Nephron progenitor cell (in vitro differentiated cells): ENCODE measurements around the gene AKR1C3.
"Not testable (repeated sequence)": the region's sequence is repeated elsewhere in the genome, so short reads cannot be mapped to it uniquely, and the experiment has no call there.

ENCODE experiments used
- DNase-seq: peaks from one replicate; pipeline ENCODE4 v3.0.0; 2021
- H3K27ac Mint-ChIP-seq: 2 replicates; pipeline ENCODE4 v1.8.0; 2021; ENCODE audit warnings: mild to moderate bottlenecking, moderate library complexity, mixed read lengths
- H3K27me3 Mint-ChIP-seq: 2 replicates; pipeline ENCODE4 v1.8.0; 2021; ENCODE audit warnings: mild to moderate bottlenecking, low read depth, mixed read lengths; ENCODE audit not compliant: poor library complexity
- H3K36me3 Mint-ChIP-seq: 2 replicates; pipeline ENCODE4 v1.8.0; 2021; ENCODE audit warnings: low read depth, mixed read lengths
- H3K4me1 Mint-ChIP-seq: 2 replicates; pipeline ENCODE4 v1.8.0; 2021; ENCODE audit warnings: mixed read lengths
- H3K4me3 Mint-ChIP-seq: 2 replicates; pipeline ENCODE4 v1.8.0; 2021; ENCODE audit warnings: mild to moderate bottlenecking, moderate library complexity, mixed read lengths
- H3K9me3 Mint-ChIP-seq: 2 replicates; pipeline ENCODE4 v1.8.0; 2021; ENCODE audit warnings: mild to moderate bottlenecking, moderate library complexity, mixed read lengths
- TF ChIP-seq, protein P1 (sequence below): fragments of 200-600 bp; sonication (generic); IDR thresholded peaks from 2 replicates; pipeline ENCODE4 v1.5.0; 2021; ENCODE audit warnings: antibody characterized with exemption

The AKR1C3 gene

DNA sequence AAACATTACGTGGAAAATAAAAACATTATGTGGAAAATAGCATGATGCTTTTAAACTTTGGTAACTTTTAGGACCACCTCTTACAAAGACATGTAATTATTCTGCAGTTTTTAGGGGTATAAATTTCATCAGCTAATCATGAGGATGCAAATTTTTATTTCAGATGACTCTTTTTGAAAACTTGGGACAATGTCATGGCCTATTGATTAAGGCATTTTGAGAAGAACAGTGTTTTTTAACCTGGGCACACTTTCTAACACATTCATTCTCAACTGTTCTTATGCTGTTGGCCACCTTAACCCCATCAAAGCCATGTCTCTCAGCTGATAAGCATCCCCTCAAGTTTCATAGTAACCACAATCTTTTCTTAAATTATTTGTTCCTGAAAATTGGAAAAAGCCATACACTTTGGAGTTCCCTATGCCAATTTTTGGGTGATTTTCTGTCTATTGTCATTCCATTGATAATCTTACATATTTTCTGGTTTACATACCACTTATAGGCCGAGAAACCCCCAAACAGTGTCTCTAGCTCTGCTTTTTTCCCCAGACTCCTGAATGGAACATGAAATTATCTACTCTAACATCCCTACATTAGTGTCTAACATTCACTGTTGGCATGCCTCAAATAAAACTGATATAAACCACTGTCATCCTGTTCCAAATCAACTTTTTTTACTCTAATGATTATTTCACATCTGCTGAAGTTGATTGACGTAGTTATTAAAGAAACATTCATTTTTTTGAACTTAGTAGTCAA lies 14.6 kb downstream of the AKR1C3 start:
- DNase-seq, result no peak
- Mint-ChIP-seq H3K4me3 (no peak overlapping the region), H3K27ac (no peak overlapping the region), H3K36me3 (no peaks in the 10 kb centered on the region), H3K27me3 (no peaks in the 10 kb centered on the region), H3K9me3 (peaks cover 44% of the 10 kb centered on the region), H3K4me1 (no peaks in the 10 kb centered on the region)
- TF ChIP-seq, protein P1, sequence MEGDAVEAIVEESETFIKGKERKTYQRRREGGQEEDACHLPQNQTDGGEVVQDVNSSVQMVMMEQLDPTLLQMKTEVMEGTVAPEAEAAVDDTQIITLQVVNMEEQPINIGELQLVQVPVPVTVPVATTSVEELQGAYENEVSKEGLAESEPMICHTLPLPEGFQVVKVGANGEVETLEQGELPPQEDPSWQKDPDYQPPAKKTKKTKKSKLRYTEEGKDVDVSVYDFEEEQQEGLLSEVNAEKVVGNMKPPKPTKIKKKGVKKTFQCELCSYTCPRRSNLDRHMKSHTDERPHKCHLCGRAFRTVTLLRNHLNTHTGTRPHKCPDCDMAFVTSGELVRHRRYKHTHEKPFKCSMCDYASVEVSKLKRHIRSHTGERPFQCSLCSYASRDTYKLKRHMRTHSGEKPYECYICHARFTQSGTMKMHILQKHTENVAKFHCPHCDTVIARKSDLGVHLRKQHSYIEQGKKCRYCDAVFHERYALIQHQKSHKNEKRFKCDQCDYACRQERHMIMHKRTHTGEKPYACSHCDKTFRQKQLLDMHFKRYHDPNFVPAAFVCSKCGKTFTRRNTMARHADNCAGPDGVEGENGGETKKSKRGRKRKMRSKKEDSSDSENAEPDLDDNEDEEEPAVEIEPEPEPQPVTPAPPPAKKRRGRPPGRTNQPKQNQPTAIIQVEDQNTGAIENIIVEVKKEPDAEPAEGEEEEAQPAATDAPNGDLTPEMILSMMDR, result no peak

- not testable (repeated sequence) for H3K4me1 Mint-ChIP-seq, H3K27ac Mint-ChIP-seq, H3K36me3 Mint-ChIP-seq, H3K4me3 Mint-ChIP-seq, DNase-seq, H3K27me3 Mint-ChIP-seq
- peaks cover 48% of the 10 kb centered on the region for H3K9me3 Mint-ChIP-seq
These were observed 15.6 kb downstream of the AKR1C3 start for GRCh38 chr10:5109861-5110260.

GRCh38 chr10:5116621-5117020 lies 22.4 kb downstream of the AKR1C3 start:
- peaks cover 5% of the 10 kb centered on the region for H3K27me3 Mint-ChIP-seq
- H3K4me3 Mint-ChIP-seq, result no peak overlapping the region
- no peaks in the 10 kb centered on the region for H3K4me1 Mint-ChIP-seq
- H3K9me3 Mint-ChIP-seq, result peaks cover 51% of the 10 kb centered on the region
- no peaks in the 10 kb centered on the region for H3K36me3 Mint-ChIP-seq
- TF ChIP-seq, protein P1, result no peak
- H3K27ac Mint-ChIP-seq, result no peak overlapping the region
- DNase-seq, result no peak

DNA sequence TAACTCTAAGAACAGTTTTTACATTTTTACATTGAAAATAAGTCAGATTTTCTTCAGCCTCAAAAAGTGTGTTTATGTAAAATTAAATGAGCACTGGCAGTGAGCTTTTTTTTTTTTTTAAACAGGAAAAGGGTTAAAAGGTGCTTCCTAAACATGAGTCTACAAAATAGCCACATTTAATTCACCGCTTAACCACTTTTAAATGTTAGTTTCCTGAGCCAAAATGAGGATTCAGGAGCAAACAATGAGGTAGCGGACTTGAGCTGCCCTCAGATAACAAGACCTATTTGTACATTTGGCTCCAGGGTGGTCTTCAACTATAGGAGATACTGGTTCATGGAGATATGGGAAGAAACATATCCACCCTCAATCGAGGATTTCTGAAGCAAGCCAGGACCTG lies 22.8 kb downstream of the AKR1C3 start:
- H3K9me3 Mint-ChIP-seq, result peaks cover 51% of the 10 kb centered on the region
- DNase-seq, result no peak
- H3K36me3 Mint-ChIP-seq, result no peaks in the 10 kb centered on the region
- H3K4me3 Mint-ChIP-seq, result no peak overlapping the region
- H3K27me3 Mint-ChIP-seq, result peaks cover 5% of the 10 kb centered on the region
- no peak overlapping the region for H3K27ac Mint-ChIP-seq
- no peaks in the 10 kb centered on the region for H3K4me1 Mint-ChIP-seq
- TF ChIP-seq, protein P1, result no peak

DNA sequence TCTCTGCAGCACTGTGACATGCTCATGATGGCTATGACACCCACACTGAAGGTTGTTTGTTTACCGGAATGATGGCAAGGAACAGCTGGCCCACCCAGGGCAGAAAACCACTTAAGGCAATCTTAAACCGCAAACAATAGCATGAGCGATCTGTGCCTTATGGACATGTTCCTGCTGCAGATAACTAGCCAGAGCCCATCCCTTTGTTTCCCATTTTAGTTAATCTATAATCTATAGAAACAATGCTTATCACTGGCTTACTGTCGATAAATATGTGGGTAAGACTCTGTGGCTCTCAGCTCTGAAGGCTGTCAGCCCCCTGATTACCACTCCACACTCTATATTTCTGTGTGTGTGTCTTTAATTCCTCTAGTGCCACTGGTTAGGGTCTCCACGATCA lies 25.8 kb downstream of the AKR1C3 start:
- not testable (repeated sequence) for H3K36me3 Mint-ChIP-seq, H3K4me1 Mint-ChIP-seq, H3K27me3 Mint-ChIP-seq, H3K27ac Mint-ChIP-seq, H3K4me3 Mint-ChIP-seq, DNase-seq
- H3K9me3 Mint-ChIP-seq, result peaks cover 44% of the 10 kb centered on the region

DNA sequence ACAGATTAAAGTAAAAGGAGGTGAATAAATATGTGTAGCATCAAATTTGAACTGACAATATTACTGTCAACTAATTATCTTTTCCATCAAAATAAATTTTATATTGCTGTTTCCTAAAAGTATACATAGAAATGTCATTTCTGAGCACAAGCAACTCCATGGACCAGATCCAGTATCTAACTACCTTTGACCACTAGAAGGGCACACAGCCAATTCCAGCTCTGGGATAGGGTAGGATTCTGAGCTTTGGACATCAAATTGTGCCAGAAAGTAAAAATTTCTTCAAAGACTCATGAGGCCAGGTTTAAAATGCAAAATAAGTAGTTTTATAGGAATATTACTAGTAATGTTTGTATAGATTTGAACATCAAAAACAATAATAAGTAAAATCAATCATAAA lies 29.7 kb downstream of the AKR1C3 start:
- TF ChIP-seq, protein P1, result no peak
- H3K4me1 Mint-ChIP-seq, result no peaks in the 10 kb centered on the region
- no peak overlapping the region for H3K4me3 Mint-ChIP-seq
- peaks cover 45% of the 10 kb centered on the region for H3K9me3 Mint-ChIP-seq
- DNase-seq, result no peak
- no peaks in the 10 kb centered on the region for H3K27me3 Mint-ChIP-seq
- H3K36me3 Mint-ChIP-seq, result no peaks in the 10 kb centered on the region
- H3K27ac Mint-ChIP-seq, result no peak overlapping the region

DNA sequence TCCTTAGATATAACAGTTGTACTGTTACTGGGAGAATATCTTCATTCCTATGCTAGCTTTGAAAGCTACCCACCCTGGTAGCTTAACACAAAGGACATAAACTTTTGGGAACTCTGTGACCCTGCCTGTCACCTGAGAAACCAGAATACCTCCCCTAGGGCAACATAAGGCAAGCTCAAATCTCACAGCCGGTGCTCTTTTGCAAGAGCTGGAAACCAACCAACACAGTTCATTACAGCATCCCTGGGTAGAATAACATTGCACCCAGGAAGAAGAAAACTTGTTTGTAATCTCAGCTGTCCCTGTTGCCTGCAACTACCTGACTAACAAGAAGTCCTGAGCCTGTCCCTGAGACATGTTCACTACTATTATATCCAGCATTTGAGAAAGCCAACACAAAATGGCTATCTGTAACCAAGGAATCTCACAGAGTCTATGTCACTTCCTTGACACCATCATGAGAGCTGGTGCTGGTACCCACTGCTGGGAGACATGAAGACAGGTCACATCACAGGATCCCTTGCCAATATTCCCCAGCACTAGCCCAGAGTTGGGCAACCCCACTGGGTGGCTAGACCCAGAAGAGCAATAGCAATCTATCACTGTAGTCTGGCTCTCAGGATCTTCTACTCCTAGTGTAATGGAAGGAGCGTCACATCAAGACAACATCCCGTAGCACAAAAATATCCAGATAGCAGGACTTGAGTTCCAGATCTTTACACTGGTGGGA lies 31.3 kb downstream of the AKR1C3 start:
- no peak for DNase-seq
- H3K27ac Mint-ChIP-seq, result no peak overlapping the region
- no peaks in the 10 kb centered on the region for H3K4me1 Mint-ChIP-seq
- no peaks in the 10 kb centered on the region for H3K27me3 Mint-ChIP-seq
- H3K4me3 Mint-ChIP-seq, result no peak overlapping the region
- TF ChIP-seq, protein P1, result no peak
- peaks cover 51% of the 10 kb centered on the region for H3K9me3 Mint-ChIP-seq
- no peaks in the 10 kb centered on the region for H3K36me3 Mint-ChIP-seq
